HL-60 (cell line): Measurements from ENCODE around the gene TREML1.

ENCODE experiments used
- DNase-seq, 2 experiments: peaks; one replicate each; pipeline ENCODE4 v3.0.0-alpha.2; 2010 to 2020; ENCODE audit warnings: low read depth in 1 of 2, low spot score in 1 of 2
- H3K27ac ChIP-seq: fragments of 250-450 bp; sonication (Bioruptor Pico); replicated peaks from 2 replicates; pipeline ENCODE4 v1.5.1; 2020; ENCODE audit warnings: mild to moderate bottlenecking, moderate library complexity
- H3K27me3 ChIP-seq: fragments of 250-450 bp; sonication (Bioruptor Pico); 2 replicates; pipeline ENCODE4 v1.5.1; 2021; ENCODE audit warnings: mild to moderate bottlenecking, moderate library complexity; ENCODE audit not compliant: insufficient read depth, poor library complexity, severe bottlenecking
- H3K4me3 ChIP-seq: replicated peaks from 2 replicates; pipeline ENCODE4 v1.5.1; 2011; ENCODE audit warnings: mild to moderate bottlenecking, control low read depth, low read length; ENCODE audit not compliant: insufficient read depth
- GABPA ChIP-seq: IDR thresholded peaks from 2 replicates; pipeline ENCODE4 v1.6.1; 2012; ENCODE audit warnings: low read depth
- POLR2AphosphoS5 ChIP-seq: IDR thresholded peaks from 2 replicates; pipeline ENCODE4 v1.6.1; 2012; ENCODE audit warnings: low read depth
- SPI1 ChIP-seq: IDR thresholded peaks from 2 replicates; pipeline ENCODE4 v1.6.1; 2012; ENCODE audit warnings: low read depth, mild to moderate bottlenecking, borderline replicate concordance
- TF ChIP-seq, protein P1 (sequence below): IDR thresholded peaks from 2 replicates; pipeline ENCODE4 v1.6.1; 2012; ENCODE audit warnings: low read depth; ENCODE audit not compliant: insufficient replicate concordance
- TF ChIP-seq, protein P2 (sequence below): IDR thresholded peaks from one replicate; pipeline ENCODE4 v1.5.1; 2011; ENCODE audit warnings: low read length, control low read depth, inconsistent platforms; ENCODE audit not compliant: insufficient read depth

Gene TREML1

DNA sequence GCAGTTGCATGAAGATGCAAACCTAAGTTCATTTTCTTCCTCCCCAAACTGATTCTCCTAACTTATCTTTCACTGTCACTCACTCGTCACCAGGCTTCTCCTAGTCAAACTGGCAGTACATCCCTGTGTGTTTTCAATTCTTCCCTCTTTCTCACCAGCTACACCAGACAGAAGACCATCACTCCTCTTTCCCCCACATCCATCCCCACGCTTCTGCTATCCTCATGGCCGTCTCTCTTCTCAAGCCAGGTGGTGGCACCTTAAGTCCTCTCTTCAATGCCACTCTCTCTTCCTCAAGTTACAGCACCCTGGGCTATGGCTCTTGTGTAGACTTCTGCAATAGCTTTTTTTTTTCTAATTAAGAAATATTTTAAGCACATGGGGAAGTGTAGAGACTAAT lies 23.1 kb upstream of the TREML1 start:
- Histone ChIP-seq H3K27ac (no peak overlapping the region), H3K4me3 (no peak overlapping the region), H3K27me3 (no peaks in the 10 kb centered on the region)
- DNase-seq, result no peak
- TF ChIP-seq GABPA, result no peak
- TF ChIP-seq SPI1, result no peak
- TF ChIP-seq, protein P1, sequence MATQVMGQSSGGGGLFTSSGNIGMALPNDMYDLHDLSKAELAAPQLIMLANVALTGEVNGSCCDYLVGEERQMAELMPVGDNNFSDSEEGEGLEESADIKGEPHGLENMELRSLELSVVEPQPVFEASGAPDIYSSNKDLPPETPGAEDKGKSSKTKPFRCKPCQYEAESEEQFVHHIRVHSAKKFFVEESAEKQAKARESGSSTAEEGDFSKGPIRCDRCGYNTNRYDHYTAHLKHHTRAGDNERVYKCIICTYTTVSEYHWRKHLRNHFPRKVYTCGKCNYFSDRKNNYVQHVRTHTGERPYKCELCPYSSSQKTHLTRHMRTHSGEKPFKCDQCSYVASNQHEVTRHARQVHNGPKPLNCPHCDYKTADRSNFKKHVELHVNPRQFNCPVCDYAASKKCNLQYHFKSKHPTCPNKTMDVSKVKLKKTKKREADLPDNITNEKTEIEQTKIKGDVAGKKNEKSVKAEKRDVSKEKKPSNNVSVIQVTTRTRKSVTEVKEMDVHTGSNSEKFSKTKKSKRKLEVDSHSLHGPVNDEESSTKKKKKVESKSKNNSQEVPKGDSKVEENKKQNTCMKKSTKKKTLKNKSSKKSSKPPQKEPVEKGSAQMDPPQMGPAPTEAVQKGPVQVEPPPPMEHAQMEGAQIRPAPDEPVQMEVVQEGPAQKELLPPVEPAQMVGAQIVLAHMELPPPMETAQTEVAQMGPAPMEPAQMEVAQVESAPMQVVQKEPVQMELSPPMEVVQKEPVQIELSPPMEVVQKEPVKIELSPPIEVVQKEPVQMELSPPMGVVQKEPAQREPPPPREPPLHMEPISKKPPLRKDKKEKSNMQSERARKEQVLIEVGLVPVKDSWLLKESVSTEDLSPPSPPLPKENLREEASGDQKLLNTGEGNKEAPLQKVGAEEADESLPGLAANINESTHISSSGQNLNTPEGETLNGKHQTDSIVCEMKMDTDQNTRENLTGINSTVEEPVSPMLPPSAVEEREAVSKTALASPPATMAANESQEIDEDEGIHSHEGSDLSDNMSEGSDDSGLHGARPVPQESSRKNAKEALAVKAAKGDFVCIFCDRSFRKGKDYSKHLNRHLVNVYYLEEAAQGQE, result no peak
- no peak for TF ChIP-seq POLR2AphosphoS5
- TF ChIP-seq, protein P2, sequence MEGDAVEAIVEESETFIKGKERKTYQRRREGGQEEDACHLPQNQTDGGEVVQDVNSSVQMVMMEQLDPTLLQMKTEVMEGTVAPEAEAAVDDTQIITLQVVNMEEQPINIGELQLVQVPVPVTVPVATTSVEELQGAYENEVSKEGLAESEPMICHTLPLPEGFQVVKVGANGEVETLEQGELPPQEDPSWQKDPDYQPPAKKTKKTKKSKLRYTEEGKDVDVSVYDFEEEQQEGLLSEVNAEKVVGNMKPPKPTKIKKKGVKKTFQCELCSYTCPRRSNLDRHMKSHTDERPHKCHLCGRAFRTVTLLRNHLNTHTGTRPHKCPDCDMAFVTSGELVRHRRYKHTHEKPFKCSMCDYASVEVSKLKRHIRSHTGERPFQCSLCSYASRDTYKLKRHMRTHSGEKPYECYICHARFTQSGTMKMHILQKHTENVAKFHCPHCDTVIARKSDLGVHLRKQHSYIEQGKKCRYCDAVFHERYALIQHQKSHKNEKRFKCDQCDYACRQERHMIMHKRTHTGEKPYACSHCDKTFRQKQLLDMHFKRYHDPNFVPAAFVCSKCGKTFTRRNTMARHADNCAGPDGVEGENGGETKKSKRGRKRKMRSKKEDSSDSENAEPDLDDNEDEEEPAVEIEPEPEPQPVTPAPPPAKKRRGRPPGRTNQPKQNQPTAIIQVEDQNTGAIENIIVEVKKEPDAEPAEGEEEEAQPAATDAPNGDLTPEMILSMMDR, result no peak

DNA sequence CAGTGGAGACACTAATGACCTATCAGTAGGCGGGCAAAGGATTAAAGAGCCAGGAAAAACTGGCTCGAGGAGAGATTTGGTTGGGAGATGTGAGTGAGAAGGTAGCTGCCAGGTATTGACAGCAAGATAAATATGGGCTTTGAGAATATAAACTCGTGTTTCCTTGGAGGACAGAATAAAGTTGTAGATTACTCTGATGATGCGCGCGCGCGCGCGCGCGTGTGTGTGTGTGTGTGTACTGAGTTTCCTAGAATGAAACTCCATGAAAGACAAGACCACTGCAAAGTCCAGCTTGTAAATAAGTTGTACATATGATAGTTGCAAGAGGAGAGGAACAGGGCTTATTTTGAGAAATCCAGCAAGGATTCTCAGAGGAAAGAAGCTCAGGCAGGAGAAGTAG lies 22.0 kb upstream of the TREML1 start:
- H3K27me3 ChIP-seq, result no peaks in the 10 kb centered on the region
- H3K4me3 ChIP-seq, result no peak overlapping the region
- TF ChIP-seq, protein P2, result no peak
- TF ChIP-seq, protein P1, result no peak
- TF ChIP-seq SPI1, result no peak
- no peak for DNase-seq
- H3K27ac ChIP-seq, result no peak overlapping the region

DNA sequence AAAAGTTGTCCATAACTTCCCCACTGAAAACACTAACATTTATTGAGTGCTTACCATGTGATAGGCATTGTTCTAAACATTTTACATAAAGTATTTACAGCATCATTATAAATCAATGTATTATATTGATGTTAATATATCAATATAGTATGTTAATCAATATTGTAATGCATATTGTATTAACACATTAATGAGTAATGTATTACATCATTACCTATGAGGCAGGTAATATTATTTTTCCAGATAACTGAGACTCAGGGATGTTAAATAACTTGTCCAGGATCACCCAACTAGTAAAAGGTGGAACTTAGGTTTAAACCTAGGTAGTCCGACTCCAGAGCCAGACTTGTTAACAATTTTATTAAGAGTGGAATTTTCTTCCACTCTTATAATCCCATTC lies 20.9 kb upstream of the TREML1 start:
- Histone ChIP-seq H3K27ac (no peak overlapping the region), H3K4me3 (no peak overlapping the region), H3K27me3 (no peaks in the 10 kb centered on the region)
- DNase-seq, result no peak
- TF ChIP-seq POLR2AphosphoS5 (no peak), SPI1 (no peak), GABPA (no peak)
- TF ChIP-seq, protein P2, result no peak
- TF ChIP-seq, protein P1, result no peak
